Measurements from ENCODE around the gene ETV3. TPM values are rescaled to one million over a fixed set of nuclear protein-coding genes. Genes with fewer than 3 reads are reported as not detected.

ETV3 gene
- total RNA-seq, 2 donors from 2014 or later, result 26.9 to 40.6 TPM

DNA sequence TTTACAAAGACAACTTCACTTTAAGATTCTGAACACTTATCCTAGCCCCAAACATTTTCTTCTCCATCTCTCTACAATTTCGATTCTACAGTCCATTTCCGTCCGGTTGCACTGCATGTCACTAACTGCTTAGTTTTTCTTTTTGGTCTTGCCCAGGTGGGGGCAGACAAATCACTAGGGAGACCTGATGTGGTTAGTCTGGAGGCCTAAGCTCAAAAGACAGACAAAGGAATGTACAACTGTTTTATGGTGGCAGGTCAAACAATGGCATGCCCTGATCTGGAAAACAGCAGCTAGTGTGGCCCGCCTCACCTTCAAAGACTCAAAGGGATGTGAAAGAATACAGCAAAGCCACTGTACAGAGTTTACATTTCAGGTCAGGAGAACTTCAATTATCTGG lies 3.8 kb downstream of the ETV3 start:
- Mint-ChIP-seq H3K36me3 (ENCODE audit: low read depth) (peaks cover 48% of the 10 kb centered on the region), H3K4me3 (no peak overlapping the region), H3K9me3 (no peaks in the 10 kb centered on the region), H3K4me1 (peaks cover 65% of the 10 kb centered on the region), H3K27me3 (ENCODE audit: insufficient read depth) (no peaks in the 10 kb centered on the region), H3K27ac (no peak overlapping the region)
- Histone ChIP-seq H3K36me3 (ENCODE audit: control insufficient read depth, insufficient read depth, low read length) (peaks cover 62% of the 10 kb centered on the region), H3K27ac (ENCODE audit: low read depth, low read length) (no peak overlapping the region), H3K4me1 (ENCODE audit: control insufficient read depth, insufficient read depth, low read length) (peaks cover 35% of the 10 kb centered on the region), H3K9me3 (ENCODE audit: control insufficient read depth, low read length) (no peaks in the 10 kb centered on the region), H3K27me3 (ENCODE audit: control insufficient read depth, insufficient read depth, low read length, poor library complexity, severe bottlenecking) (no peaks in the 10 kb centered on the region), H3K9ac (ENCODE audit: extremely low read depth, low read length, poor library complexity, severe bottlenecking) (no peak overlapping the region), H3K4me3 (ENCODE audit: low read length) (peak overlapping the region; percentile 15)
- no peak for DNase-seq
- no peak for TF ChIP-seq CTCF (conservative IDR thresholded peaks at IDR 0.05)
- WGBS, 2 experiments (ENCODE audit: insufficient coverage in 1 of 2, insufficient read length in 1 of 2), result 90 to 98% methylated on average over 4 of the region's 4 CpGs

DNA sequence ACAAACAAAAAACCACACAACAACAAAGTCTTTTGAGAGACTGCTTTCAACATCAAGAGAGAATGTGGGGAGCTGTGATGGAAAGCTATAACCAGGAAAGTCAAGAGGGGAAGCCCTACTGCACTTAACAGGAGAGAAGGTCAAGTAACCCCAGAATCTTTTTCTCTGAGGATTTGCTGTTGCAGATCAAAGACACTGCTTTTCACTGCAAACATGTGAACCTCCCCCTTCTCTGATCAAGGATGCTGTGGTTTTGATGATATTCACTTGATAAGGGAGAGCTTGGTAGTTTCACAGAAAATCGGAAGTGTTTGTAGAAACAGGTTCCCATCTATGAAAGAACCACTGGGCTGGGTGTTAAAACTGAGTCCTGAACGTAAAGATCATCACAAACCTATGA lies 4.8 kb downstream of the ETV3 start:
- peaks cover 31% of the 10 kb centered on the region for H3K4me1 ChIP-seq (ENCODE audit: control insufficient read depth, insufficient read depth, low read length)
- H3K36me3 ChIP-seq (ENCODE audit: control insufficient read depth, insufficient read depth, low read length), result peaks cover 72% of the 10 kb centered on the region
- H3K4me3 ChIP-seq (ENCODE audit: low read length), result peak overlapping the region; percentile 15
- TF ChIP-seq CTCF (conservative IDR thresholded peaks at IDR 0.05), result no peak
- no peak overlapping the region for H3K9ac ChIP-seq (ENCODE audit: extremely low read depth, low read length, poor library complexity, severe bottlenecking)
- Mint-ChIP-seq H3K4me3 (no peak overlapping the region), H3K27me3 (ENCODE audit: insufficient read depth) (no peaks in the 10 kb centered on the region), H3K9me3 (no peaks in the 10 kb centered on the region), H3K4me1 (peaks cover 59% of the 10 kb centered on the region), H3K27ac (no peak overlapping the region), H3K36me3 (ENCODE audit: low read depth) (peaks cover 50% of the 10 kb centered on the region)
- H3K27ac ChIP-seq (ENCODE audit: low read depth, low read length), result no peak overlapping the region
- no peak for DNase-seq
- no peaks in the 10 kb centered on the region for H3K27me3 ChIP-seq (ENCODE audit: control insufficient read depth, insufficient read depth, low read length, poor library complexity, severe bottlenecking)
- WGBS, 2 experiments (ENCODE audit: insufficient coverage in 1 of 2, insufficient read length in 1 of 2), result 89% methylated on average over 2 of the region's 2 CpGs; no CpG with 5 or more reads in 1 of the 2 experiments
- H3K9me3 ChIP-seq (ENCODE audit: control insufficient read depth, low read length), result no peaks in the 10 kb centered on the region

DNA sequence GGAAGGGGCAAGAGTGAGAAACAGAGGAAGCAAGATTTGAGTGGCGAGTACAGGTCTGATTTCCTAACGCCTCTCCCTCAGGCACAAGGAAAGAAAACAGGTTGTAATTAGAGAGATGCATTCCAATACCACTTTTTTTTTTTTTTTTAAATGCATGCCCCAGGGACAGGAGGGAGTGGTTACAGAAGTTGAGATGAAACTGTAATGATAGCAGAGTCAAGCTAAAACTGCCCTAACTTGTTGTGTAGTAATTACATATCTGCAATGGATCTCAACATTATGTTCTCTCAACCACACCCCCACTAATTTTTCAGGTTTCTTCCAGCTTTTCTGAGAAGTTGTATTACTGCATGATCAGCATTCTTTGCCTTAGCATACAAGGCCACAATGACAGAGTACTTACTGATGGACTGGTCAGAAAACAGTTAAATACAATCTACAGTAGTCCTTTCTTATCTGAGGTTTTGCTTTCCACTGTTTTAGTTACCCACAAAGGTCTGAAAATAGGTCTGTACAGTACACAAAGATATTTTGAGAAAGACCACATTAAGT lies 5.5 kb downstream of the ETV3 start:
- Histone ChIP-seq H3K9ac (ENCODE audit: extremely low read depth, low read length, poor library complexity, severe bottlenecking) (peak overlapping the region; percentile 42), H3K27ac (ENCODE audit: low read depth, low read length) (peak overlapping the region; percentile 20), H3K27me3 (ENCODE audit: control insufficient read depth, insufficient read depth, low read length, poor library complexity, severe bottlenecking) (no peaks in the 10 kb centered on the region), H3K36me3 (ENCODE audit: control insufficient read depth, insufficient read depth, low read length) (peaks cover 79% of the 10 kb centered on the region), H3K9me3 (ENCODE audit: control insufficient read depth, low read length) (no peaks in the 10 kb centered on the region), H3K4me3 (ENCODE audit: low read length) (peak overlapping the region; percentile 15), H3K4me1 (ENCODE audit: control insufficient read depth, insufficient read depth, low read length) (peaks cover 34% of the 10 kb centered on the region)
- Mint-ChIP-seq H3K27ac (no peak overlapping the region), H3K27me3 (ENCODE audit: insufficient read depth) (no peaks in the 10 kb centered on the region), H3K36me3 (ENCODE audit: low read depth) (peaks cover 58% of the 10 kb centered on the region), H3K9me3 (no peaks in the 10 kb centered on the region), H3K4me3 (no peak overlapping the region), H3K4me1 (peaks cover 66% of the 10 kb centered on the region)
- DNase-seq, result no peak
- TF ChIP-seq CTCF (conservative IDR thresholded peaks at IDR 0.05), result no peak
- 44 to 67% methylated on average over 2 of the region's 2 CpGs for WGBS, 2 experiments (ENCODE audit: insufficient coverage in 1 of 2, insufficient read length in 1 of 2)
